Panc1 (cell line): ENCODE data around the gene IL13RA1. TPM values are rescaled to one million over a fixed set of nuclear protein-coding genes. Genes with fewer than 3 reads are reported as not detected.

Experiments used
- ATAC-seq: fragments of 200-7000 bp; cut with Tn5 transposase; 2 replicates; pipeline ENCODE4 v1.9.1; 2020; ENCODE audit warnings: mild to moderate bottlenecking, moderate library complexity
- BruUV-seq: library from RNA; stranded (reverse); fragments of 400-500 nt; replicated peaks from 2 replicates; lab custom pipeline; 2021; lab: Mats Ljungman, UMichigan
- CTCF ChIA-PET: fragments of 300-600 bp; sonication (Branson Sonifier 250); formaldehyde crosslinking; loops from one replicate; lab custom pipeline; 2022; ENCODE audit warnings: antibody characterized with exemption; lab: Charles Lee
- POLR2A ChIA-PET: fragments of 300-600 bp; sonication (Branson Sonifier 250); formaldehyde crosslinking; loops from one replicate; lab custom pipeline; 2022; ENCODE audit warnings: antibody characterized with exemption; lab: Charles Lee
- DNase-seq: peaks from one replicate; pipeline ENCODE4 v3.0.0-alpha.2; 2010; ENCODE audit warnings: low read depth, low spot score
- H3K27ac ChIP-seq: 2 replicates; pipeline ENCODE4 v1.5.1; 2011; ENCODE audit warnings: mild to moderate bottlenecking, low read length, inconsistent platforms
- H3K27me3 ChIP-seq: fragments of 200-500 bp; sonication (Bioruptor generic); 2 replicates; pipeline ENCODE4 v1.6.0; 2014; ENCODE audit warnings: low read length, inconsistent platforms; ENCODE audit not compliant: control insufficient read depth, insufficient read depth
- H3K36me3 ChIP-seq: fragments of 200-500 bp; sonication (Bioruptor generic); 2 replicates; pipeline ENCODE4 v1.5.1; 2014; ENCODE audit warnings: inconsistent platforms, mild to moderate bottlenecking, low read length, moderate library complexity; ENCODE audit not compliant: control insufficient read depth, insufficient read depth
- H3K4me1 ChIP-seq: 2 replicates; pipeline ENCODE4 v1.5.1; 2011; ENCODE audit warnings: inconsistent platforms, mild to moderate bottlenecking, low read length, moderate library complexity; ENCODE audit not compliant: control insufficient read depth, insufficient read depth
- H3K4me3 ChIP-seq, 2 experiments: 2 replicates each; pipeline ENCODE4 v1.5.1; 2011 to 2012; ENCODE audit warnings: low read depth in 2 of 2, low read length in 2 of 2, mild to moderate bottlenecking in 2 of 2, inconsistent platforms in 1 of 2, moderate library complexity in 1 of 2
- H3K9me3 ChIP-seq: fragments of 200-500 bp; sonication (Bioruptor generic); 2 replicates; pipeline ENCODE4 v1.5.1; 2014; ENCODE audit warnings: low read depth, mild to moderate bottlenecking, inconsistent platforms, low read length, moderate library complexity; ENCODE audit not compliant: control insufficient read depth, insufficient read depth
- POLR2AphosphoS5 ChIP-seq: IDR thresholded peaks from 2 replicates; pipeline ENCODE4 v1.6.1; 2012; ENCODE audit warnings: mild to moderate bottlenecking, low read depth, low read length, moderate library complexity
- SIN3A ChIP-seq: IDR thresholded peaks from 2 replicates; pipeline ENCODE4 v1.6.1; 2012; ENCODE audit warnings: low read depth, mild to moderate bottlenecking, low read length, moderate library complexity, borderline replicate concordance; ENCODE audit not compliant: insufficient read depth
- TCF7L2 ChIP-seq: IDR thresholded peaks from 2 replicates; pipeline ENCODE4 v1.6.1; 2011; ENCODE audit warnings: mild to moderate bottlenecking, low read depth, low read length, inconsistent platforms
- in situ Hi-C: cut with HindIII; loops from 2 replicates; pipeline ENCODE4 v1.10.0; 2016; ENCODE audit warnings: low sequenced_read_pairs, low pct_unique_long_range_greater_than_20kb
- intact Hi-C: fragments of 100-400 bp; cut with micrococcal nuclease; formaldehyde crosslinking; loops from one replicate; pipeline ENCODE4 v1.10.0; 2022; ENCODE audit not compliant: unreplicated experiment
- total RNA-seq: library from RNA; stranded (reverse); gene quantifications from one replicate; pipeline ENCODE4 v1.2.1, GENCODE V29; 2021; ENCODE audit not compliant: unreplicated experiment
- TF ChIP-seq, protein P1 (sequence below): fragments of 450-650 bp; IDR thresholded peaks from 2 replicates; pipeline ENCODE4 v1.5.1; 2017; ENCODE audit warnings: mild to moderate bottlenecking
- TF ChIP-seq, protein P2 (sequence below), 2 experiments: IDR thresholded peaks; 2 replicates each; pipeline ENCODE4 v1.6.1; 2011 to 2012; ENCODE audit warnings: low read depth in 2 of 2, control low read depth in 1 of 2, low read length in 1 of 2, mild to moderate bottlenecking in 1 of 2, moderate library complexity in 1 of 2; ENCODE audit not compliant: insufficient read depth in 1 of 2

IL13RA1 gene
- total RNA-seq, 1 experiment from 2014 or later = 191 TPM

DNA sequence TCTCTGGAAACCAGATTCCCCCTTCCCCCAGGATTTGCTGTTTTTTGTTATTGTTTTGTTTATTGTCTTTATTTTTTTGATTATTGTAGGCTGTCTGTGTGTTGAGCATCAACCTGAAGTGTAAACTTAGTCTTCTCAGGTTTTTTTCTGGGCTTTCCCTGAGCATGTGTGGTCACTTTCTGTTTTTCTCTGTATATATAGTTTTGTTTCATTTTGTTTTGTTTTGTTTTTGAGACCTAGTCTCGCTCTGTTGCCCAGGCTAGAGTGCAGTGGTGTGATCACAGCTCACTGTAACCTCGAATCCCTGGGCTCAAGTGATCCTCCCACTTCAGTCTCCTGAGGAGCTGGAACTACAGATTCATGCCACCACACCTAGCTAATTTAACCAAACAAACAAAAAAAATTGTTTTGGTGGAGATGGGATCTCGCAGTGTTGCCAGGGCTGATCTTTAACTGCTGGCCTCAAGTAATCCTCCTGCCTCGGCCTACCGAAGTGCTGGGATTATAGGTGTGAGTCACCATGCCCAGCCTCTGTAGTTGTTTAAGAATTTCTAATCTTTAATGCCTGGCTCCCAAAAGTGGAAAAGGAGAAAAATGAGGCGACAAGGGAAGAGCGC lies 9.1 kb downstream of the IL13RA1 start:
- TF ChIP-seq, protein P1, sequence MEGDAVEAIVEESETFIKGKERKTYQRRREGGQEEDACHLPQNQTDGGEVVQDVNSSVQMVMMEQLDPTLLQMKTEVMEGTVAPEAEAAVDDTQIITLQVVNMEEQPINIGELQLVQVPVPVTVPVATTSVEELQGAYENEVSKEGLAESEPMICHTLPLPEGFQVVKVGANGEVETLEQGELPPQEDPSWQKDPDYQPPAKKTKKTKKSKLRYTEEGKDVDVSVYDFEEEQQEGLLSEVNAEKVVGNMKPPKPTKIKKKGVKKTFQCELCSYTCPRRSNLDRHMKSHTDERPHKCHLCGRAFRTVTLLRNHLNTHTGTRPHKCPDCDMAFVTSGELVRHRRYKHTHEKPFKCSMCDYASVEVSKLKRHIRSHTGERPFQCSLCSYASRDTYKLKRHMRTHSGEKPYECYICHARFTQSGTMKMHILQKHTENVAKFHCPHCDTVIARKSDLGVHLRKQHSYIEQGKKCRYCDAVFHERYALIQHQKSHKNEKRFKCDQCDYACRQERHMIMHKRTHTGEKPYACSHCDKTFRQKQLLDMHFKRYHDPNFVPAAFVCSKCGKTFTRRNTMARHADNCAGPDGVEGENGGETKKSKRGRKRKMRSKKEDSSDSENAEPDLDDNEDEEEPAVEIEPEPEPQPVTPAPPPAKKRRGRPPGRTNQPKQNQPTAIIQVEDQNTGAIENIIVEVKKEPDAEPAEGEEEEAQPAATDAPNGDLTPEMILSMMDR = no peak
- TF ChIP-seq, protein P2, sequence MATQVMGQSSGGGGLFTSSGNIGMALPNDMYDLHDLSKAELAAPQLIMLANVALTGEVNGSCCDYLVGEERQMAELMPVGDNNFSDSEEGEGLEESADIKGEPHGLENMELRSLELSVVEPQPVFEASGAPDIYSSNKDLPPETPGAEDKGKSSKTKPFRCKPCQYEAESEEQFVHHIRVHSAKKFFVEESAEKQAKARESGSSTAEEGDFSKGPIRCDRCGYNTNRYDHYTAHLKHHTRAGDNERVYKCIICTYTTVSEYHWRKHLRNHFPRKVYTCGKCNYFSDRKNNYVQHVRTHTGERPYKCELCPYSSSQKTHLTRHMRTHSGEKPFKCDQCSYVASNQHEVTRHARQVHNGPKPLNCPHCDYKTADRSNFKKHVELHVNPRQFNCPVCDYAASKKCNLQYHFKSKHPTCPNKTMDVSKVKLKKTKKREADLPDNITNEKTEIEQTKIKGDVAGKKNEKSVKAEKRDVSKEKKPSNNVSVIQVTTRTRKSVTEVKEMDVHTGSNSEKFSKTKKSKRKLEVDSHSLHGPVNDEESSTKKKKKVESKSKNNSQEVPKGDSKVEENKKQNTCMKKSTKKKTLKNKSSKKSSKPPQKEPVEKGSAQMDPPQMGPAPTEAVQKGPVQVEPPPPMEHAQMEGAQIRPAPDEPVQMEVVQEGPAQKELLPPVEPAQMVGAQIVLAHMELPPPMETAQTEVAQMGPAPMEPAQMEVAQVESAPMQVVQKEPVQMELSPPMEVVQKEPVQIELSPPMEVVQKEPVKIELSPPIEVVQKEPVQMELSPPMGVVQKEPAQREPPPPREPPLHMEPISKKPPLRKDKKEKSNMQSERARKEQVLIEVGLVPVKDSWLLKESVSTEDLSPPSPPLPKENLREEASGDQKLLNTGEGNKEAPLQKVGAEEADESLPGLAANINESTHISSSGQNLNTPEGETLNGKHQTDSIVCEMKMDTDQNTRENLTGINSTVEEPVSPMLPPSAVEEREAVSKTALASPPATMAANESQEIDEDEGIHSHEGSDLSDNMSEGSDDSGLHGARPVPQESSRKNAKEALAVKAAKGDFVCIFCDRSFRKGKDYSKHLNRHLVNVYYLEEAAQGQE (IDR thresholded peaks at IDR 0.05; ENCODE audit: insufficient read depth in 1 of 2, low read depth in 2 of 2, low read length in 1 of 2) = no peak
- TF ChIP-seq TCF7L2 = no peak
- no peak for TF ChIP-seq POLR2AphosphoS5
- no peak for TF ChIP-seq SIN3A
- in situ Hi-C loops (no loop called here), intact Hi-C loops (no loop called here)
- peaks cover 4% of the 10 kb centered on the region; the same call in 1 of the 2 replicates for H3K9me3 ChIP-seq
- H3K27ac ChIP-seq = no peak overlapping the region; the same call in 1 of the 2 replicates
- ChIA-PET POLR2A (no interaction called here), CTCF (no interaction called here)
- BruUV-seq = no TSS peak
- 0 out of 2 replicates have a peak, but pooled peaks have one; percentile 34 for ATAC-seq
- H3K4me1 ChIP-seq = peaks cover 9% of the 10 kb centered on the region
- H3K36me3 ChIP-seq = no peaks in the 10 kb centered on the region; the same call in 1 of the 2 replicates
- no peak overlapping the region for H3K4me3 ChIP-seq
- DNase-seq = no peak
- H3K27me3 ChIP-seq = no peaks in the 10 kb centered on the region

DNA sequence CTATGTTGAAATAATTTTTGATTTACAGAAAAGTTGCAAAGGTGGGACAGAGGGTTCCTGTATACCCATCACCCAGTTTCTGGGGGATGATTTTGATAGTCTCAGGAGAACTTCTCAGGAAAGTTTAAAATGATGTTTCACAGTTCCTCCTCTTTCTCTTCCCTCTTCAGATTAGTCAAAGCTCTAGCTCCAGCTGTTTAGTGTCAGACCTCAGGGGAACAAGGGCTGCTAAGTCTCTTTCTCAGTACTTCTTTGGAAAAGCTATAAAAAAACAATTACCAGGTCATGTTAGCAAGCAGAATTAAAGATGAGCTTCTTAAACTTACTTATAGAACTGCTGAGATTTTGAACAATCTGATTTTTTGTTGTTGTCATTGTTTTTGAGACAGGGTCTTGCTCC lies 12.2 kb downstream of the IL13RA1 start:
- intact Hi-C loops = no loop called here
- H3K27ac ChIP-seq = no peak overlapping the region
- H3K4me1 ChIP-seq = peaks cover 9% of the 10 kb centered on the region
- TF ChIP-seq SIN3A (no peak), TCF7L2 (no peak), POLR2AphosphoS5 (no peak)
- TF ChIP-seq, protein P1 = no peak
- TF ChIP-seq, protein P2 (IDR thresholded peaks at IDR 0.05; ENCODE audit: insufficient read depth in 1 of 2, low read depth in 2 of 2, low read length in 1 of 2) = no peak
- DNase-seq (no peak), ATAC-seq (no peak)
- no peaks in the 10 kb centered on the region; the same call in 1 of the 2 replicates for H3K36me3 ChIP-seq
- no TSS peak for BruUV-seq
- no peak overlapping the region for H3K4me3 ChIP-seq
- H3K27me3 ChIP-seq = no peaks in the 10 kb centered on the region
- CTCF ChIA-PET = interaction anchor here (0.6 kb wide), 1 partner anchor 76 kb away, joined by 4 read pairs; no protein-coding TSS in a partner anchor
- POLR2A ChIA-PET = no interaction called here
- in situ Hi-C loops = no loop called here
- no peaks in the 10 kb centered on the region for H3K9me3 ChIP-seq
